GM18951 (cell line): ENCODE data around the gene ANXA3.

Experiments used
- POLR2A ChIP-seq: IDR thresholded peaks from 4 replicates; pipeline ENCODE4 v1.6.1; 2011; ENCODE audit warnings: mild to moderate bottlenecking; ENCODE audit not compliant: insufficient read length, insufficient read depth; ENCODE audit errors: extremely low read depth
- in situ Hi-C: fragments of 300-500 bp; cut with MboI; formaldehyde crosslinking; loops from one replicate; pipeline ENCODE4 v1.12.0; 2022; ENCODE audit warnings: low sequenced_read_pairs, mixed read lengths, inconsistent platforms; ENCODE audit not compliant: unreplicated experiment

Gene ANXA3

GRCh38 chr4:78601013-78601412 lies 49.4 kb downstream of the ANXA3 start:
- TF ChIP-seq POLR2A, result no peak
- in situ Hi-C loops, result no loop called here

- TF ChIP-seq POLR2A, result no peak
- in situ Hi-C loops, result no loop called here
Observed at GRCh38 chr4:78602334-78602733, 50.8 kb downstream of the ANXA3 start.

DNA sequence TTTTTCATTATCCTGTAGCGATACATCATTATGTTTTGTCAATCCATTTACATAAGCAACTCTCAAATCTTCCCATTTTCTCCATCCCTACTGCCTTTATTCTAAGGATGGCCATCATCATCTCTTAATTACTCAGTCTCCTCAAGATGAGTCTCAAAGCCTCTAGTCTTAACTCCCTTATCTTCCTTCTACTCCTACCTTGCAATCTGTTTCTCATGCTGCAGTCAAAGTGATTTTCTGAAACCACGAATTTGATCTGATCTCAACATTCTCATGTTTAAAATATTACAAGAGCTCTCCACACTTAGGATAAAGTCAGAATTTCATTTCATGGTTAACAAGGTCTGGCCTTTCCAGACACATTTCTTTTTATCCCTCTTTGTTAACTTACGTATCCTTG lies 51.8 kb downstream of the ANXA3 start:
- in situ Hi-C loops, result no loop called here

DNA sequence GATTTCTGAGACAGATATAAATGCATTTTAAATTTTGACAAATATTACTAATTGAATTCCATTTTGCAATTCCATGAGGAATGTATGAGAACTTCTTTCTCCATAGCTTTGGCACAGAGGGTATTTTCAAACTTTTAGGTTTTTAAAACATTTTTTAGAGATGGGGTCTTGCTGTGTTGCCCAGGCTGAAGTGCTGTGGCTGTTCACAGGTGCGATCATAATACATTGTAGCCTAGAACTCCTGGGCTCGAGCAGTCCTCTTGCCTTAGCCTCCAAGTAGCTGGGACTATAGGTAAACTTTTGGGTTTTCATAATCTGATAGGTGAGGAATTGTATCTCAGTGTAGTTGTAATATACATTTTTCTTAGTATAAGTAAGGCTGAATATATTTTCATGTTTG lies 53.4 kb downstream of the ANXA3 start:
- in situ Hi-C loops, result no loop called here
- no peak for TF ChIP-seq POLR2A

More for the DNA sequence above, 51.8 kb downstream of the ANXA3 start:
- no peak for TF ChIP-seq POLR2A

- in situ Hi-C loops, result no loop called here
- no peak for TF ChIP-seq POLR2A
Observed at GRCh38 chr4:78606035-78606434, 54.5 kb downstream of the ANXA3 start.

DNA sequence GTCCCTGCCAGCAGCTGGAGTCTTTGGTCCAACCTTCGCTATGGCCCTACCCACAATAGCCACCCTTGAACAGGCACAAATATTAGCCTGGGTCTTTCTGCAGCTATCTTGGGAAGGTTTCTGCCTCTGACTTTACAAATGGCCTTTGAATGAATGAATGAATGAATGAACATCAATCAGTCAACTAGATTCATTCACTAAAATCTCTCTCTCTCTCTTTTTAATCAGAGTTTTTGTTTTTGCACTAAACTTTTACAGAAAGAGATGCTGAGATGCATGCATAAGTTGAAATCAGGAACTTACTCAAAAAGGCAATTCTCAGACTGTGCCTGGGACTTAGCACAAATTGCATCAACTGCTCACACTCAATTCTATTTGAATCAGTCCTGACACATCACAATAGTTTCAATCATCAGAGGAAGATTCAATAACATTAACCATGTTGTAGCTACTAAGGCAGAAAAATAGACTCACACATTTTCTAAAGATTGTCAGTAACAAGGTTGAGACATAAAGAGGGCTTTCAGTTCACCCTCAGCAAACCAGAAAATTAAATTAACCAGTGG lies 55.0 kb downstream of the ANXA3 start:
- in situ Hi-C loops, result no loop called here
- no peak for TF ChIP-seq POLR2A

GRCh38 chr4:78608684-78609083 lies 57.1 kb downstream of the ANXA3 start:
- in situ Hi-C loops, result no loop called here
- TF ChIP-seq POLR2A, result no peak

- TF ChIP-seq POLR2A, result no peak
- in situ Hi-C loops, result no loop called here
Observed at GRCh38 chr4:78609580-78609979, 58.0 kb downstream of the ANXA3 start.

DNA sequence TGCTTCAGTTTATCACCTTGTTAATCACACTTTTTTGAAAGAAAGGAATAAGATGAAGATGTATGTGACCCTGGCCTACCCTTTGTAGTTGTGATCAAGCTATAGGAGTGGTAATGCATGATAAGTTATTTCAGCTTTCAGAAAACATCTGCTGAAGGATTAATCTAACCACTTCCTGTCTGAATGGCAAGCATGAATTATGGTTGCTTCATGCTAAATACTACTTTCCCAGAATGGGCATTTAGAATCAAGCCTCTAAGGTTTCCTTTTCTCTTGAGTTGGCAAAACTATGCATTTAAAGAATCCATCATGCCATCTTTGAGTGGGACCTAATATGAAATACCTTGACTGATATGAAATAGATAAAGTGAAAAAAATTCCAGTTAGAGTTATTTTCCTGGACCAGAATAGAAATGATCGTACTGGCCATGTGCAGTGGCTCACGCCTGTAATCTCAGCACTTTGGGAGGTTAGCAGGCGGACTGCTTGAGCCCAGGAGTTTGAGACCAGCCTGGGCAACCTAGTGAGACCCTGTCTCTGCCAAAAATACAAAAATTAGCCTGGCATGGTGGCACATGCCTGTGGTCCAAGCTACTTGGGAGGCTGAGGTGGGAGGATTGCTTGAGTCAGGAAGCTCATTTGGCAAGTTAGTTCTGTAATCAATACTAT lies 59.1 kb downstream of the ANXA3 start:
- in situ Hi-C loops, result loop anchor here (10.0 kb wide), 2 partner anchors 164 to 254 kb away; partner anchors contain the start of gene BMP2K
- TF ChIP-seq POLR2A, result no peak

DNA sequence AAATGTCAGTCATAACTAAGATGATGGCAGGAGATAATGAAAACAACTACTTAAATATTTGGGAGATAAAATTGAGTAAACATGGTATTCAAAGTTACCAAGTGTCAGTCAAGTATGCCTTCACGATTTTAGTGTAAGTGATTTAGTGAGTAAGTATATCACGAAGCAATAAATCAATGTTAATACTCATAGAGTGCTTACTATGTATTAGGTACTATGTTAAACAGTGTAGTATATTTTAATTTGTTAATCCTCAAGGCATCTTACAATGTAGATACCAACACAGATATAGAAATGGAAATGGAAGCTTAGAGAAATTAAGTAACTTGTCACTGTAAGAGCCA lies 59.6 kb downstream of the ANXA3 start:
- in situ Hi-C loops, result loop anchor here (10.0 kb wide), 2 partner anchors 164 to 254 kb away; partner anchors contain the start of gene BMP2K

GRCh38 chr4:78612398-78613178 lies 61.0 kb downstream of the ANXA3 start:
- in situ Hi-C loops, result loop anchor here (10.0 kb wide), 2 partner anchors 162 to 252 kb away; partner anchors contain the start of gene BMP2K
- TF ChIP-seq POLR2A, result no peak

More for the DNA sequence above, 59.6 kb downstream of the ANXA3 start:
- no peak for TF ChIP-seq POLR2A

DNA sequence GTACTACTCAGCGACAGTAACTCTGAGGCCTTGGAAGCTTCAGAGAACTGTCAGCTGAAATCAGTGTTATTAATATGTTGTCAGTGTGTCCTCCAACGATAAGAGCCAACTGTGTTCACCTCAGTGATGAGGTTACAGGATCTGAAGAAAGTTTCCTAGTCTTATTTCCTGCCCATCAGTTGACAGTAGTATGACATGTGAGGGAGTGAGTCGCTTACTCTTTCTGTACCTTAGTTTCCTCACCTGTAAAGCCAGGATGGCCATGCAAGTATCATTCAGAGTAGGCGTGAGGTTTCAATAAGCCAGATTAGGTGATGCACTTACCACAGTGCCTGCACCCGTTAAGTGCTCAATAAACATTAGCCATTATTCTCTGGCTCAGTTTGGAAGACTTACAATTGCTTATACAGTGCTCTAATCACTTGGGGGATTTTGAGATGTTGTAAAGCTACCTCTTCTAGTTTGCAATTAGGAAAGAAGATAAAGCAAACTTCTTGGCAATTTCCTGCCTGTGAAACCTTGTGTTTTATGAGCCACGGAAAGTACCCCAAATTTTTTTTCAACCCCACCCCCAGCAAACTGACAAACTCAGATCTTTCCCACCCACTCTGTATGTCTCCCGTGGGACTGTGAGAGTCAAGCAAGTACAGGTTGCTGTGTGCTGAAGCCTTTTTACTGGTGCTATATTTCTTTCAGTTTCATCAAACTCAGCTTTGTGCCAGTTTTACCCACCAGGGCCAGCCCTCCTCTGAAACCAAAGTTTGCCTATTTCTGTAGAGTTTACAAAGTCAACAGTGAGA lies 62.2 kb downstream of the ANXA3 start:
- in situ Hi-C loops, result loop anchor here (10.0 kb wide), 2 partner anchors 161 to 251 kb away; partner anchors contain the start of gene BMP2K
- no peak for TF ChIP-seq POLR2A

GRCh38 chr4:78616046-78616498 lies 64.5 kb downstream of the ANXA3 start:
- TF ChIP-seq POLR2A, result no peak
- in situ Hi-C loops, result loop anchor here (10.0 kb wide), 2 partner anchors 159 to 249 kb away; partner anchors contain the start of gene BMP2K
